NCI-H1930 (cell line): ENCODE measurements around the gene TTLL5.
A peak's percentile ranks its signal among the peaks of the same experiment; 100 is the strongest.

Source experiments
- DNase-seq, 2 experiments: peaks; one replicate each; lab custom pipeline; 2025; lab: John Stamatoyannopoulos, UW

Gene TTLL5

DNA sequence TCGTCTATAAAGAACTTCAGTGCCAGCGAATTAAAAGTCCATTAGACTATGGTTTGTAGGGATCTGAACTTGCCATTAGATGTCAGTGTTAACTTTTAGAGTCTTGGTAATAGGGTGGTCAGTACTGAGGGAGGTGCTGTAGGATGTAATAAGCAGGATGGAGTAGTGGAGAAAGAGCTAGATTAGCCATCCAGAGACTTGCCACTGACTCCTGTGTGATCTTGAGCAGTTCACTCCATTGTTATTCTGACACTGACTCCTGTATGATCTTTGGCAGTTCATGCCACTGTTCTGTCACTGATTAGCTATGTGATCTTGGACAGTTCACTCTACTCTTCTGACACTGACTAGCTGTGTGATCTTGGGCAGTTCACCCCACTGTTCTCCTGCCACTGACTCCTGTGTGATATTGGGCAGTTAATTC lies 133.6 kb downstream of the TTLL5 start:
- peak in 1 of 2 experiments; percentile 14 for DNase-seq

DNA sequence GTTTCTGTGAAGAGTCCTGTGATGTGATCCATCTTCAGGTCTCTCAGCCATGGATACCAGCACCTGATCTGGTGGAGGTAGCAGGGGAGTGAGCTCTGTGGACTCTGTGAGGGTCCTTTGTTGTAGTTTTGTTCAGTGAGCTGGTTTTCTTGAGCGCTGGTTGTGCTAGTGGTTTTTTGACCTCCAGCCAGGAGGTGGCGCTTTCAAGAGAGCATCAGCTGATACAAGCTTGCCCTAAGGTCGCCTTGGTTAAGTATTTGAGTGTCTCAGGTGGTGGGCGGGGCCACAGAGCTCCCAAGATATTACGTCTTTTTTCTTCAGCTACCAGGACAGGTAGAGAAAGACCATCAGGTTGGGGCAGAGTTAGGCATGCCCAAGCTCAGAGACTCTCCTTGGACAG lies 139.7 kb downstream of the TTLL5 start:
- DNase-seq: no peak

DNA sequence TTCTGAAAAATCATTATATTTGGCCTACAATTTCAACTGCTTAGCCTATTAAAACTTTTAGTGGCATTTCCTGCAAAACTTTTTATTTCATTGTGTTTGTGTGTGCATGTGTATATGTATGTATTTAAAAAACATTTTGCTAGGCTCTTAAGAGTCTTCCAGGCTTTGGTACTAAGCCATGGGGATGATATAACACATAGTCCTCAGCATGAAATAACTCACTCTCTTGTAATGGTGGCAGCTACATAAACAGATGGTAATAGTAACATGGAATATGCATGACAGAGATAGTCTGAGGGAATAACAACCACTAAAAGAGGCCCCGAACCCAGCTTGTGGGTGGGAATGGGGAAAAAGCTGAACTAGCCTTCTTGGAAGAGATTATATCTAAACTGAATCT lies 141.4 kb downstream of the TTLL5 start:
- no peak for DNase-seq

DNA sequence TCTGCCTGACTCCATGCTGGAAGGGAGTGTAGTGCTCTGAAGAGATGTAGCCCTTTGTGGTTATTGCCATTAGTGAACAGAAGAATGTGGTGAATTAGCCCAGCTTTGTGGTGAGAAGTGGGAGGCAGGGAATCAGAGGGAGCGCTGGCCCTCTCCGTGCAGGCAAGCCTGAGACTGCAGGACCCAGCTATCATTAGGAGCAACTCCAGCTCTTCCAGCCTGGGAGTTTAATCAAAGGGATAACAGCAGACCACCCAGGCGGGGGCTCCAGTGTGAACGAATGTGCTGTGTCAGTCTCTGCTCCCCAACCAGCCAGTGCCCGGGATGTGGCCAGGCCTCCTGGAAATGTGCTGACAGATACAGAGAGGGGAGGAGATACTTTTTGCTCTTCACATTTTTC lies 142.7 kb downstream of the TTLL5 start:
- DNase-seq: no peak

DNA sequence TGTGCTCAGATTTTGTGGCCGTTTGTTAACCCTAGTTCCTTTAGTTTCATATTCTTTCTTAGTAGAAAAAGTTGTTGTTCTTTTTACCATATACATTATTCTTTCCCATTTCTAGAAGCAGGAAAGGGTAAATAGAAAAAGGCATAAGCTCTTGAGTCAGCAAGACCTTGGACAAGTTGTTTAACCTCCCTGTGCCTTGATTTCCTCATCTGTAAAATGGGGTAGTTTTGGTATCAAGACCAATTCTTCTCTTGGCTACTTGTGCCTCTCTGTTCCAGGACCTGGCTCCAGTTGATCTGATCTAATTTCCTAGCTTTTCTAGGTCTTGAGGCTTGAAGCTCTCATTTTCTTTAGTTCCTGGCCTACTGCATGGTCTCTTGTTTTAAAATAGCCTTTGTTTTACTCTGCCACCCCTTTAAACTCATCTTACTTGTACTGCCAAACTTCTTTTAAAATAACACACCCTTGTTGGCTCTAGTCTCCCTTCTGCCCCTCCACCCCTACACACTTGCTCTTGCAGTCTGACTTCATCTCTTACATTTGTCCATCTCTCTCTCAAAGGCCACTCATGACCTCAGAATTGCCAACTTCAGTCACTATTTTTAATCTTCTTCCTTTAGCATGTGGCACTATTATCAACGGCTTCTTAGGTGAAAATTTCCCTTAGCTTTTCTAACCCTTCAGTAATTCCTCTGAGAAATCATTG lies 143.7 kb downstream of the TTLL5 start:
- no peak for DNase-seq

DNA sequence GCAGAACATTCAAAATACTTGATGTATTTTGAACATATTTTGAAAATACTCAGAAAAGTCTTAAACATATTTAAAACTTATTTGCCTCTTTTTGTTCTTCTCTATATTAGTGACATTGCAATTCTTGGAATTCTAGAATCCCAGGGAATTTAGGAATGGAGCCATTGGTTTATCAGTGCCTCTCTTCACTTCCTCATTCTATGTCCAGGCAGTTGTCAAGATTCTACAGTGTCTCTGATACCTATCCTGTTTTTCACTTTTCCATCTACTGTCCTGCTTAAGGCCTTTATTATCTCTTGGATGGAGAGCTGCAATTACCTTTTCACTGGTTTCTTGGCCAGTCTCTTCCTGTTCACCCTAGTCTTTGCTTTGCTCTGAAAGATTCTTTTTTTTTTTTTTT lies 144.6 kb downstream of the TTLL5 start:
- no peak for DNase-seq

DNA sequence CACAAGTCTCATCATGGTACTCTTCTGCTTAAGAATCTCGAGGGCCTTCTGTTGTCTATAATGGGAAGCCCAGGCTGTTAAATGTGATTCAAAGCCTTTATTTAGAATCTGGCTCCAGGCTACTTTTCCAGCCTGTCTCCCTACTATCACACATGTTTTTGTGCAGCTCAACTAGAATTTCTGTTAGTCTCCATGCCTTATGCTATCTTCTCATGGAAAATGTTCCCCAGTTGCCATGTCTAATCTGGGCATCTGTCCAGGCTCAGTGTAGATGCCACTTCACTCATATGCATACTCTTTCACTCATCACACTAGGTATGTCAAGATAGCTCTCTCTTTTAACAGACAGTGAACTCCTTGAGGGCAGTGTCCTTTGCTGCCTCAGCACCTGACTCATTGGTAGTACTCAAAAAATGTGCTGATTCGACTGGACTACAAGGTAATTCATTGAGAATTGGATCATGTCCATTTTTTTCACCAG lies 145.3 kb downstream of the TTLL5 start:
- DNase-seq: no peak

DNA sequence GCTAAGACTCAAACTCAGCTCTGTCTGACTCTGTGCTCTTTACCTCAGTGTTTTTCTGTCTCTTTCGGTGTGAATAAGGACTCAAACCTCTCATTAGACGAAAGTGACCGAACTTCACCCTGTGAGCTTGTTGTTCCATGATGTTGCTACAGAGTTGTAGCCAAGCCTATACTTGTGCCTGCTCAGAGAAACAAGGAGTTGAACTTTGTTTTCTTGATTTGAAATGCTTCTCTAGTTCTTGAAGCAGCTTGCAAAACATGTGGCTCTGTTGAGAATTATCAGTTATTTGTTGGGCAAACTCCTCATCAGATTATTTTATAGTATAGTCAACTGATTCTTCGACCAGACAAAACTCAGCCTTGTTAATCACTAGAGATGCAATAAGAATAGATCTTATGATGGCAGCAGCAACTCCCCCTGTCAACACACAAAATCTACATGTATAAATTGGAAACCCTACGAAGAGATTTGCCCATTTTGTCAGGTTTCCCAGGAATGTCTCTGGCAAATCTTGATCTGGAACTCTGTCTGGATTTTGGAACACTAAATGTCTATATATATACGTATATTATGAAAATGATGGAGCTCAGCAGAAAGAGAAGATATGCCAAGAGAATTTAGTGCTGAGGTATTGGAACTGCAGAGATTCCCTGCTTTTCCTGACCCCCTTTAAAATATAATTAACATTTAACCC lies 146.8 kb downstream of the TTLL5 start:
- no peak for DNase-seq

DNA sequence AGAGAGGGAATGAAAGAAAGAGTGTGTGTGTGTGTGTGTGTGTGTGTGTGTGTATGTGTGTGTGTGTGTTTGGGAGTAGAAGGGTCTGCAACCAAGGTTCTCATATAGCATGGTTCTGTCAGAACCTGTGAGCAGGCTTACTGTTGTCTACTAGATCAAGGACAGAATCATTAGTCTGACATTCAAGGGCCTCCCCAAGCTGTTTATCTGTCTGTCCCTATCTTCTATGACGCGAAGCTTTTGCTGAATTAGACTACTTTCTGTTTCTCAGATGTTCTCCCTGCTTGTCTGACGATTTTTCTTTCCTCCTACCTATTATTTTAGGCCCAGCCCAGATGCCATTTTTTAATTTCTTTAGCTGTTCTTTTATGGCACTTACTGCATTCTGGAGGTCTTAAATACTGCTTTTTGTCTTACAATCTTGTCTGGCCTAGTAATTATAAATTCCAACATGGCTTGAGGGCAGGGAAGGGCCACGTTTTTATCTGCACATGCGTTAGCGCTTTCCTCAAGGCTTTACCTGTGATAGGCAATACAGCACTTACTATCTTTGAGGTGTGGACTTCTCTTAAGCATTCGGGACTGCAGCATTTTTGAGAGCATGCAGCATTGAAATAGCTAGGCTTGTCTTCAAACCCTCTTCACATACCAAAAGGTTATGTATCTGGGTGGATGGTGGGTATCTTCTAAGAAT lies 150.2 kb downstream of the TTLL5 start:
- no peak for DNase-seq

DNA sequence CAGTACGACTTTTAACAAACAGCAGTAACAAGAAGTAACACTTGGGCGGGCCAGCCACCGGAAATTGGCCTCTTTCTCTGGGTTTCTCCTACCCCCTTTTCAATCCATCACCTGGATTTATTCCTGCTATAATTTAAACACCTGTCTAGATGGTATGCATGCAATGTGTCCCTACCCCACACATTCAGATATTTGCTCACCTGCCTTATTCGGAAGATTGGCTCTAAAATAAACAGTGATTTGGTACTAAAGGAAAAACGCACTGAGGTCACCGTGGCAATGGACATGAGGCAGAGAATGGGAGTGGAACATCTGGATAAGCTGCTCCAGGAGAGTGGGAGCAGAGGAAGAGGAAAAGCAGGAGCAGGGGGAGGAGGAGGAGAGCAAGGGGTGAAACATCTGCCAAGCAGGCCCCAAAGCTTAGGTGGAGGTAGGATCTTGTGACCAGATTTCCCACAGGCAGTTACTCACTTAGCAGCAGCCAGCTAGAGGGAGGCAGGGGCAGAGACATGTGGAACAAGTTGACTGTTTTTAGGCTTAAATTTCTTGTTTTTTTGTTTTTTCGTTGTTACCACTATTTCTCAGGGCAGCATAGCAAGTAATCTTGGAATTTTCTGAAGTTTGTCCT lies 150.9 kb downstream of the TTLL5 start:
- peak; percentile 66 to 67 for DNase-seq

DNA sequence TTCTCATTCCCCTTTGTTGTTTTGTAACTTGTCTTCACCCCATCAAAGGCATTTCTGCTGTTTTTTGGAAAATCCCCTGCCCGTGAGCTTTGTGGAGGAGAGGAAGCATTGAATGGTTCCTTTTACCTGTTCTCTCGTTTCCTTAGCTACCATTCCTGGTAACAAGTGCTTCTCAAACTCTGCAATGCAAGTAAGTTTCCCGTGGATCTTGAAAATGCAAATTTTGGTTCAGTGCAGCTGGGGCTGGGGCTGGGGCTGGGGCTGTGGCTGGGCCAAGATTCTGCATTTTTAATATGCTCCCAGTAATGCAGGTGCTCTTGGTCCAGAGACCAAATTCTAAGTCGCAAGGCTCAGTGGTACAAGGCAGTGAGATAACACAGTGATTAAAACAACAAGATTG lies 151.6 kb downstream of the TTLL5 start:
- no peak for DNase-seq

DNA sequence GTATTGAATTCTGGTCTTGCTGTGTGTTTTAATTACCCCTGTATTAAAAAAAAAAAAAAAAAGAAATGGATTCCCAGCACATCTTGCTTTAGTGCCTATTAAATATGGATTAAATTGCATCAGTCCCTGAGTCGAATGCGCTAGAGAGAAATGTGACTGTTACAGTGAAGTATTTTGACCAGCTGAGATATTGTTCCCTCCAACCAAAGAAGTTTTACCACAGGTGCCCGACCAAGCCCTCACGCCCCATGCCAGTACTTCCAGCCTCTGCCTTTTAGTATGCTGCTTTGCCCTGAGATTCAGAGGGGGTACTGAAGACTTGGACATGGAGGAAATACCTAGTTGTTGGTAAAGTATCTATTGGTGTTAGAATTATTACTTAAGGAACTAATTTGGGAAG lies 159.7 kb downstream of the TTLL5 start:
- DNase-seq: no peak

DNA sequence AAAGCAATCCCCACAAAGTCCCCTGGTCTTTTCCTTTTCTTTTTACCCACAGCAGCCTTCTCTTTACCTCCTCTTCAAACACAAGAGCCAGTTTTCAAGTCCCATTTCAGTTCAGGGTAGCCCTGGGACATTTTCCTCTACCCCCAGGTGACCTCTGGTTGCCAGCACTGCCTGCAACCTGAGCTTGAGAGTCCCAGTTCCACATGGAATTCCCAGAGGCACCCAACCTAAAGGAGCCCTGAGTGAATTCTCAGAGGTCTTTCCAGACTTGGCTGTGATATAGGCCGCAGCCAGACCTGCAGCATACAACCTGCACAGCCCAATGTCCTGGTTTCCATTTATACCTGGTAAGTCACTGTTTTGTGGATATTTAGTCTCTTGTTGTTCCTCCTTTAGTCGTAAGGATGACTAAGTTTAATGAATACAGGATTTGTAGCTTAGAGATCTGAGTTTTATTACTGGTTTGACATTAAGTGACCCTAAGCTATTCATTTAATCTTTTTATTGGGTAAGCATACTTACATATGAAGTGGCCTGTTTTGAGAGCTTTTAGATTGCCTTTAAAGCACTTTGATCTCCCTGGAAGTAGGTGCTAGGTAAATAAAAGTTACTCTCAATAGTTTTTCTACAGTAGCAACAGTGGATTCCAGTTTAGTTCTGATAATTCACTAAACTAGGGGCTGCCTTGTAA lies 160.9 kb downstream of the TTLL5 start:
- DNase-seq: no peak

DNA sequence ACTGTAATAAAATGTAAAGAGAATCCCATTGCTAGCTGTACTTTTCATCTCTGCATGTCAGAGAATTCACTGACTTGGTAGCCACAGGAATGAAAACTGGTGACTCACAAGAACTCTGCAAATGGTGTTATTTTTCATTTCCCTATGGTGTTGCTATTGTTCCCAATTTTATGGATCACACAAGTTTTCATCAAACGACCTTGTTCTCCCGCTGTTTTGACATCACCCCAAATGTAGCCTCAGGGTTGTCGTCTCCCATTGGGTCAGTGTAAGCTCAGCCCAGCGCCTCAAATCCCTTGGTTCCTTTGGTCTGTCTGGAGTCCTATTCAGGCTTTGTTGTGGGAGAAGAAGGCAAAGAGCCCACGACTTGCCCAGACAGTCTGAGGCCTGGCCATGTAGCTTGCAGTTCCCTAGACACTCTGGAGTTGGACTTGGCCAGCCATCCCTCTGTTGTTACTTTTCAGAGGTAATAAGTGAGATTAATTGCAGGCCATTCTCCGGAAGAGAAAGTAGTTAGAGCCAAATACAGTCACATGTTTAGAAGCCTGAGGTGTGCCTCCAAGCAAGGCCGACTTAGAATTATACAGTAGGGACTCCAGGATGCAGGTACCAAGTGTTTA lies 161.6 kb downstream of the TTLL5 start:
- DNase-seq: no peak

DNA sequence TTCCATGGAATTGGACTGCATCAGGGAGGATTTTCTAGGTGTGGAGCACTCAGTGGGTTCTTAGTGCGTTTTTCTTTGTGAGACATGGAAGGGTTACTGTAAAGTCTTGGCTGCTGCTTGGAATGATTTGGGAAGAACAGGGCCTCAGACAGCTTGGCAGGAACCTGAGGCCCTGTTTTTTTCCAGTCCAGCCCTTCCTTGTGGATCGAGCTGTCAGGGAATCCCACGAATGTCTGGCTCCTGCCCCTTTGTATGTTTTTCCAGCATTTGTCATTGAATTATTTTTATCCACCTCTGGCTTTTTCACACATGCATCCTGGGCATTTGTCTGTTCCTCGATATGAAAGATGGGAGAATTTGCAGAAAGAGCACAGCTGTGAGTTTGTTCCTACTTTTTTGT lies 162.3 kb downstream of the TTLL5 start:
- no peak for DNase-seq

DNA sequence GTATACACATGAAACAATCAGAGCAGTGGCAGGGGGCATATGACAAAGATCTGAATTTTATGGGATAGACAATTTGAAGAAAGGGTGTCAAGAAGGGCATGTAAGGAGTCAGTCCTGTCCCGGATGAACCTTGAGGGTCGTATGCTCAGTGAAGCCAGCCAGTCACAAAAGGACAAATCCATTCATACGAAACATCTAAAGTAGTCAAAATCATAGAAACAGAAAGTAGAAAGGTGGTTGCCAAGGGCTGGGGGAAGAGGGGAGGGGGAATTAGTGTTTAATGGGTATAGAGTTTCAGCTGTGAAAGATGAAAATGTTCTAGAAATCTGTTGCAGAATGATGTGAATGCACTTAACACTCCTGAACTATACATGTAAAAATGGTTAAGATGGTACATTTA lies 163.3 kb downstream of the TTLL5 start:
- no peak for DNase-seq

DNA sequence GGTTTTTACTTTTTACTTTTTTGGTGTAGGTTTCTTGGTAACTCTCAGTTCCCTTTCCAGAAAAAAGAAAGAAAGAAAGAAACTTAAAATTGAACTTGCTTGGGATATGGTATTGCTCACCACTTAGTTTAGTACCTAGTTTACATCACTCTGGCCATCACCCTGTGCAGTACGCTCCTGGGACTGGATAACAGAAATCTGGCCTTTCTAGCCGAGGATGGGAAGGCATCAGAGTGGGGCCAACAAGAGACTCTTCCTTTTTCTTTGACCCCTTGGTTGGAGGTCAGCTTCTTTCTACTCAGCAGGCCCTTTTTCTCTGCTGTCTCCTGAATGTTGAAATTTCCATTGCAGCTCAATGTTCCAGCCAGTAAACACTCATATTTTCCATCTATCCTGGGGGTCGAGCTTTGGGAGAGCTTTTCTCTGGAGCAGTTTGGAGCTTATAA lies 164.1 kb downstream of the TTLL5 start:
- DNase-seq: no peak

DNA sequence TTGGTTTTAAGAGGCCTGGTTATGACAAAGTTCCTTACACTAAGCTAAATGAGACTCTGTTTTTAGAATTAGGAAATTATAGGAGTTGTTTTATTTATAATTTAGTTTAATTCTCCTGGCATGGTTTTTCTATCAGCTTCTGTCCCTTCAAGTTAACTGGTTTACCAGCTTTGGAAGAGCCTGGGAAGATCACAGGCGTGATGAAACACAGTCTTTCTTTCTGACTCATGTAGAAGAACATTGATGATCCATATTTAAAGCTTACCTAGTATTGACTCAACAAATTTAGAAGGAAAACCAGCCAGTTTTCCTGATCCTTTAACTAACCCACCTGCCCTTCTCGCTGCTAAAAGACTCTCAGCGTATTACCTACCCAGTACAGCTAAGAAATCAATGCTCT lies 165.6 kb downstream of the TTLL5 start:
- no peak for DNase-seq

DNA sequence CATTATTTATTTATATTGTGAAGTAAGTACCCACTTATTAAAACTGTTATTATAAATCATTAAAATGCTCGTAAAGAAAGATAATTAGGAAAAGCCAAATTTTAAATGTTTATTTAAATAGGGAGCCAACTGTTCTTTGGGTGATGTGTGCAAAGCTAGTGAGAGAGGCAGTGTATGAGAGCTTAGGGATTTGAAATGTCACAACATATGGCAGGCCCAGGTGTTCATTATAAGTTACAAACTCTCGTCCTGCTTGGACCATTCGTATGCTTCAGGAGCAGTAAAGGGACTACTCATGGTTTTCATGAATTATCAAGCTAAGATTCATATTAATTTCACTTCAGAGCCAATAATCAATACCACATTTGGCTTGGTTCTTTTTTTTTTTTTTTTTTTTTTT lies 166.3 kb downstream of the TTLL5 start:
- DNase-seq: no peak

DNA sequence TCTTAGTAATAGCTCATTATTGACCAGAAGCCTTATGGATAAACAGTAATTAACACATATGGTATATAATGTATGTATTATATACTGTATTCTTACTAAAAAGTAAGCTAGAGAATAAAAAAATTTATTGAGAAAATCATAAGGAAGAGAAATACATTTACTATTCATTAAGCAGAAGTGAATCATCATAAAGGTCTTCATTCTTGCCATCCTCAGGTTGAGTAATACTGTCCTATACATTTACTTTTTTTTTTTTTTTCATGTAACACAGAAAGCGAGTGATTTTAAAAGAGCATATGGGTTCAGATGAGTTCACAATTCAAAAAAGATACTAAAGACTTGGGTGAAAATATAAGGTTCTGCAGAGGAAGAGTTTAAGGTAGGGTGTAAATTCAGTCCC lies 168.3 kb downstream of the TTLL5 start:
- DNase-seq: no peak

DNA sequence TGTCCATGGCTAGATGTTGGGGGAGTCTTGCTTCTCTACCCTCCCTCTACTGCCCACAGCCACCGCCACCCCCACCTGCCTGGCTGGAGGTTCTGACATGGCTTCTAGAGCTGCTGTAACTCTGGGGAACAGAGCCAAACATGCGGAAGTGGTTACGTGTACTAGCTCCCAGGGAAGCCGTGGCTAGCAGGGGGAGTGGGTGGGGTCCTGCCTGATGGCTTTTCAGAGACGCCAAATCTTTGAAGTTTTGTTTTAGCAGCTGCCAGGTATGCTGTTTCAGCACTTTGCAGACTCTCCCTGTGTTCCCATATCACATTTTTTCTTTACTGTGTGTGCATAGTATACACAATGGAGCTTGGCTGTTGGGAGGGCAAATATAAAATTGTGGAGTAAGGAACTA lies 170.4 kb downstream of the TTLL5 start:
- DNase-seq: peak; percentile 40 to 58

DNA sequence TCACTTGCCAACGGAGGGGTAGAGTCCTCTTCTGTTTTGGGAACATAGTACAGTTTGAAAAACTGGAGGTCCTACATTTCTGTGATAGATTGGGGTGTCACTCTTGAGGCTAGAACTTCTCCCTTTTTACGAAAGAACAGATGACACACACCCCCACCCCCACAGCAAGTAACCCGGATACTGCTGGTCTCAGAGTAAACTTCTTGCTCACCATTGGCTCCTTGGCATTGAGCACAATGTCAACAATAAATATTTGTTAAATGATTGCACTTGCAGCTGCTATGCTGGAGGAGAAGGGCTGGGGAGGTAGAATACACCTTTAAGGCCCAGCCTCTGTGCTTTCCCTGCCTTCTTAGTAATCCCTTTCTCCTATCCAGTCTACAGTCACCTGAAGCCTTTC lies 170.9 kb downstream of the TTLL5 start:
- DNase-seq: peak; percentile 37 to 67
